NB4 (cell line): ENCODE data around the gene ARL6IP5.

Source experiments
- CTCF ChIP-seq: IDR thresholded peaks from one replicate; pipeline ENCODE4 v1.5.1; 2012; ENCODE audit warnings: low read depth, low read length
- MAX ChIP-seq: IDR thresholded peaks from 2 replicates; pipeline ENCODE4 v1.6.1; 2011; ENCODE audit warnings: low read depth, low read length
- MYC ChIP-seq: IDR thresholded peaks from 2 replicates; pipeline ENCODE4 v1.6.1; 2011; ENCODE audit warnings: low read depth, low read length
- POLR2A ChIP-seq: IDR thresholded peaks from 2 replicates; pipeline ENCODE4 v1.6.1; 2011; ENCODE audit warnings: mild to moderate bottlenecking; ENCODE audit not compliant: insufficient read length; ENCODE audit errors: extremely low read depth

- no peak for TF ChIP-seq CTCF
- no peak for TF ChIP-seq POLR2A
- TF ChIP-seq MYC, result no peak
- TF ChIP-seq MAX, result no peak
These were observed 17.6 kb downstream of the ARL6IP5 start for GRCh38 chr3:69102384-69102783.
